Caco-2 (cell line): ENCODE data around the gene ADIPOQ. TPM values are rescaled to one million over a fixed set of nuclear protein-coding genes. Genes with fewer than 3 reads are reported as not detected.

Source experiments
- BruUV-seq: library from RNA; stranded (reverse); fragments of 400-500 nt; replicated peaks from 2 replicates; lab custom pipeline; 2021; lab: Mats Ljungman, UMichigan
- CTCF ChIA-PET: fragments of 300-600 bp; sonication (Branson Sonifier 250); formaldehyde crosslinking; loops from one replicate; lab custom pipeline; 2022; ENCODE audit warnings: antibody characterized with exemption; lab: Charles Lee
- POLR2A ChIA-PET: fragments of 300-600 bp; sonication (Branson Sonifier 250); formaldehyde crosslinking; loops from one replicate; lab custom pipeline; 2022; ENCODE audit warnings: antibody characterized with exemption; lab: Charles Lee
- DNase-seq, 2 experiments: peaks; one replicate each; pipeline versions ENCODE4 v3.0.0 to v3.0.0-alpha.2; 2020 to 2022
- H3K27me3 ChIP-seq: replicated peaks from 2 replicates; pipeline ENCODE4 v1.6.0; 2011; ENCODE audit warnings: low read length; ENCODE audit not compliant: control insufficient read depth, insufficient read depth
- H3K36me3 ChIP-seq: 2 replicates; pipeline ENCODE4 v1.5.1; 2011; ENCODE audit warnings: low read length; ENCODE audit not compliant: control insufficient read depth, insufficient read depth
- H3K4me1 ChIP-seq: fragments of 250-450 bp; sonication (Bioruptor Pico); 2 replicates; pipeline ENCODE4 v1.5.1; 2020; ENCODE audit warnings: mild to moderate bottlenecking
- H3K4me3 ChIP-seq: 2 replicates; pipeline ENCODE4 v1.5.1; 2011; ENCODE audit warnings: low read depth, mild to moderate bottlenecking, control low read depth, low read length
- H3K9me3 ChIP-seq: fragments of 250-450 bp; sonication (Bioruptor Pico); 2 replicates; pipeline ENCODE4 v1.5.1; 2020; ENCODE audit warnings: mild to moderate bottlenecking, moderate library complexity
- H3K27ac Mint-ChIP-seq: one replicate; pipeline ENCODE4 v1.8.0; 2022; ENCODE audit warnings: mixed read lengths; ENCODE audit not compliant: unreplicated experiment
- H3K27me3 Mint-ChIP-seq: one replicate; pipeline ENCODE4 v1.8.0; 2022; ENCODE audit warnings: mixed read lengths; ENCODE audit not compliant: insufficient read depth, unreplicated experiment
- H3K36me3 Mint-ChIP-seq: one replicate; pipeline ENCODE4 v1.8.0; 2022; ENCODE audit warnings: mild to moderate bottlenecking, mixed read lengths; ENCODE audit not compliant: insufficient read depth, unreplicated experiment
- H3K4me1 Mint-ChIP-seq: one replicate; pipeline ENCODE4 v1.8.0; 2022; ENCODE audit warnings: low read depth, mixed read lengths; ENCODE audit not compliant: unreplicated experiment
- H3K4me3 Mint-ChIP-seq: one replicate; pipeline ENCODE4 v1.8.0; 2022; ENCODE audit warnings: mild to moderate bottlenecking, moderate library complexity, mixed read lengths; ENCODE audit not compliant: unreplicated experiment
- H3K9me3 Mint-ChIP-seq: one replicate; pipeline ENCODE4 v1.8.0; 2022; ENCODE audit warnings: mixed read lengths; ENCODE audit not compliant: unreplicated experiment
- intact Hi-C: fragments of 100-400 bp; cut with micrococcal nuclease; formaldehyde crosslinking; loops from one replicate; pipeline ENCODE4 v1.10.0; 2022; ENCODE audit not compliant: unreplicated experiment
- total RNA-seq: library from RNA; stranded (reverse); gene quantifications from 2 replicates; pipeline ENCODE4 v1.2.3, GENCODE V29; 2022
- TF ChIP-seq, protein P1 (sequence below), 2 experiments: fragments of 200-600 bp in 1 of 2; IDR thresholded peaks; 1 replicate in 1 of 2; 2 replicates in 1 of 2; pipeline versions ENCODE4 v1.5.1 to v1.8.0; 2011 to 2022; ENCODE audit warnings: antibody characterized with exemption in 1 of 2, control low read depth in 1 of 2, inconsistent platforms in 1 of 2, low read depth in 1 of 2, low read length in 1 of 2, mild to moderate bottlenecking in 1 of 2, moderate library complexity in 1 of 2; ENCODE audit not compliant: insufficient read depth in 1 of 2, severe bottlenecking in 1 of 2, unreplicated experiment in 1 of 2

ADIPOQ gene
- total RNA-seq, 1 experiment from 2014 or later, result not detected

DNA sequence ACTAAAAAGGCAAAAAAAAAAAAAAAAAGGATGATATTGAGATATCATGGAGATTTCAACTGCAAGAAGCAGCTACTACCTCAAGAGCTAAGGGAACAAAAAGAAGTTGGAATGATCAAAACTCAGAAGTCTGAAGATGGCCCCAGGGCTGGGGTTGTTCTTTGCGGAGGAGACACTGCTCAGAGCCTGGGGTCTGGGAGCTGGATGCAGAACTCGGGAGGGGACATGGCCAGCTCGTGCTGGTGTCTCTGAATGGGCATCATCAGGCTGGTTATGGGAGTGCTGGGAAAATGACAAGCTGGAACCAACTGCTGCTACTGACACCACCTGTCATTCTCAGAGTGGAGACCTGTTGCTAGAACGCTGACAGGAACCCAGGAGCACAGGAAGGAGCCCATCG is 14.2 kb upstream of the ADIPOQ start:
- BruUV-seq, result no TSS peak
- no peak overlapping the region for H3K4me3 Mint-ChIP-seq
- H3K36me3 ChIP-seq, result no peaks in the 10 kb centered on the region
- H3K36me3 Mint-ChIP-seq, result no peaks in the 10 kb centered on the region
- no peaks in the 10 kb centered on the region for H3K9me3 Mint-ChIP-seq
- TF ChIP-seq, protein P1, sequence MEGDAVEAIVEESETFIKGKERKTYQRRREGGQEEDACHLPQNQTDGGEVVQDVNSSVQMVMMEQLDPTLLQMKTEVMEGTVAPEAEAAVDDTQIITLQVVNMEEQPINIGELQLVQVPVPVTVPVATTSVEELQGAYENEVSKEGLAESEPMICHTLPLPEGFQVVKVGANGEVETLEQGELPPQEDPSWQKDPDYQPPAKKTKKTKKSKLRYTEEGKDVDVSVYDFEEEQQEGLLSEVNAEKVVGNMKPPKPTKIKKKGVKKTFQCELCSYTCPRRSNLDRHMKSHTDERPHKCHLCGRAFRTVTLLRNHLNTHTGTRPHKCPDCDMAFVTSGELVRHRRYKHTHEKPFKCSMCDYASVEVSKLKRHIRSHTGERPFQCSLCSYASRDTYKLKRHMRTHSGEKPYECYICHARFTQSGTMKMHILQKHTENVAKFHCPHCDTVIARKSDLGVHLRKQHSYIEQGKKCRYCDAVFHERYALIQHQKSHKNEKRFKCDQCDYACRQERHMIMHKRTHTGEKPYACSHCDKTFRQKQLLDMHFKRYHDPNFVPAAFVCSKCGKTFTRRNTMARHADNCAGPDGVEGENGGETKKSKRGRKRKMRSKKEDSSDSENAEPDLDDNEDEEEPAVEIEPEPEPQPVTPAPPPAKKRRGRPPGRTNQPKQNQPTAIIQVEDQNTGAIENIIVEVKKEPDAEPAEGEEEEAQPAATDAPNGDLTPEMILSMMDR (IDR thresholded peaks at IDR 0.05; ENCODE audit: insufficient read depth in 1 of 2, low read depth in 1 of 2, low read length in 1 of 2, severe bottlenecking in 1 of 2, unreplicated experiment in 1 of 2), result no peak
- intact Hi-C loops, result loop anchor here (10.0 kb wide), 1 partner anchor 574 kb away; no protein-coding TSS in a partner anchor
- no peak overlapping the region for H3K4me3 ChIP-seq
- DNase-seq, result no peak
- H3K27me3 ChIP-seq, result peaks cover 1% of the 10 kb centered on the region; the same call in 1 of the 2 replicates
- peaks cover 7% of the 10 kb centered on the region for H3K4me1 Mint-ChIP-seq
- 0 out of 2 replicates have a peak, but pooled peaks cover 2% of the 10 kb centered on the region for H3K4me1 ChIP-seq
- ChIA-PET POLR2A (no interaction called here), CTCF (interaction anchor here (0.5 kb wide), 1 partner anchor 265 kb away, joined by 3 read pairs; no protein-coding TSS in a partner anchor)
- no peaks in the 10 kb centered on the region for H3K9me3 ChIP-seq
- peaks cover 12% of the 10 kb centered on the region for H3K27me3 Mint-ChIP-seq
- no peak overlapping the region for H3K27ac Mint-ChIP-seq

DNA sequence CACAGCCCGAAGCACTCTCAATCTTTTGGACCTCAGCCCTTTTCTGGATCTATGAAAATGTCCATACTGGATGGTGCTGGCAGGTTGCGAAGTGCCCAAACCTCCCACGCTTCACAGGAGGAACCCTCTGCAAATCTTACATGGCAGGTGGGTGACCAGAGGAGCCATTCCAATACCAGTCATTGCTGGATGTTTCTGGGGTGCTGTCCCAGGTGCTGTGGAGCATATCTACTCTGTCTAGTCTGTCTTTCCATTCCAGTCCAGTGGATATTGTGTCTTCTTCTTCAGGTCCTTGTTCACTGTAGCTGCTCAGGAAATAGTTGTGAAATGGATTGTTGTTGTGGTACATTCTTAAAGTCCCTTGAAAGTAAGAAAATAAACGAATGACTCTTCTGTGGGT is 10.7 kb upstream of the ADIPOQ start:
- Histone ChIP-seq H3K4me3 (no peak overlapping the region), H3K36me3 (no peaks in the 10 kb centered on the region), H3K9me3 (no peaks in the 10 kb centered on the region), H3K4me1 (0 out of 2 replicates have a peak, but pooled peaks cover 2% of the 10 kb centered on the region), H3K27me3 (peaks cover 1% of the 10 kb centered on the region; the same call in 1 of the 2 replicates)
- Mint-ChIP-seq H3K27me3 (peaks cover 12% of the 10 kb centered on the region), H3K27ac (no peak overlapping the region), H3K4me3 (no peak overlapping the region), H3K9me3 (no peaks in the 10 kb centered on the region), H3K36me3 (peaks cover 6% of the 10 kb centered on the region), H3K4me1 (peaks cover under 1% of the 10 kb centered on the region)
- no TSS peak for BruUV-seq
- ChIA-PET CTCF (no interaction called here), POLR2A (no interaction called here)
- TF ChIP-seq, protein P1 (IDR thresholded peaks at IDR 0.05; ENCODE audit: insufficient read depth in 1 of 2, low read depth in 1 of 2, low read length in 1 of 2, severe bottlenecking in 1 of 2, unreplicated experiment in 1 of 2), result no peak
- intact Hi-C loops, result no loop called here
- no peak for DNase-seq

DNA sequence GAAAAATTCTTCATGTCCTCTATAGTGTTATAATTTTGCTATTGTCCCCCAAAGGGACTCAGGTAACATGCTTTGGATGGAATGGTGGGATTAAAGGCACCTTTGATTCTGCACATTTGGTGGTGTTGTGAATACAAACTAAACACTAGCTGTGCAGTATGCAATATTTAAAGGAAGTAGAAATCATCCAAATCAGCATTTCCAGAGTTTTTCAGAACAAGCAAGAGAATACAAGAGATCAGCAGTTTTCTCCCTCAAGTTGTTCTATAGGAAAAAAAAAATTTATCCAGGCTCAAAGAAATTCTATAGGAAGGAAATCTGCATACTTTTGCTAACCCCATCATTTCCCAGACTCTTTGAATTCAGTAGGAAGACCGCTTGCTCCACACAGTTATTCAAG is 10.2 kb upstream of the ADIPOQ start:
- no peak overlapping the region for H3K27ac Mint-ChIP-seq
- DNase-seq, result no peak
- no peaks in the 10 kb centered on the region for H3K9me3 Mint-ChIP-seq
- peaks cover 12% of the 10 kb centered on the region for H3K27me3 Mint-ChIP-seq
- Histone ChIP-seq H3K36me3 (no peaks in the 10 kb centered on the region), H3K4me1 (0 out of 2 replicates have a peak, but pooled peaks cover 2% of the 10 kb centered on the region), H3K27me3 (peaks cover 1% of the 10 kb centered on the region; the same call in 1 of the 2 replicates), H3K9me3 (no peaks in the 10 kb centered on the region), H3K4me3 (no peak overlapping the region)
- POLR2A ChIA-PET, result no interaction called here
- H3K36me3 Mint-ChIP-seq, result peaks cover 6% of the 10 kb centered on the region
- no peak overlapping the region for H3K4me3 Mint-ChIP-seq
- CTCF ChIA-PET, result no interaction called here
- BruUV-seq, result no TSS peak
- no peaks in the 10 kb centered on the region for H3K4me1 Mint-ChIP-seq
- TF ChIP-seq, protein P1 (IDR thresholded peaks at IDR 0.05; ENCODE audit: insufficient read depth in 1 of 2, low read depth in 1 of 2, low read length in 1 of 2, severe bottlenecking in 1 of 2, unreplicated experiment in 1 of 2), result no peak
- intact Hi-C loops, result no loop called here
